ENCODE data around the gene KRT74.

KRT74 gene

DNA sequence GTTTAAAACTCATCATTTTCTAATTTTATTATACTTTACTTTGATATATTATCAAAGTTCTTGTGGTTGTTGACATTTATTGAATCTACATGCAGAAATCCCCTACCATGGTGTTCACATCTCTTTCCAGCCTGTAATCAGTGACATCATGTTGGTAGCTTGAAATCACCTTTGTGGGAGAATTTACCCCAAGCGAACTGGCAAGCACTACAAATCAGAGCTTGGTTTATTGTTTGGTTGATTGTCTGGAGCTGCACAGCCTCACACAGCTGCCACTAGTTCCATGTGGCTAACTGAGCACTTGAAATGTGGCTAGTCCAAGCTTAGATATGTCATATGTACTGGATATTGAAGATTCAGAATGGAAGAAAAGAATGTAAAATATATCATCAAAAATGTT is 38.1 kb downstream of the KRT74 start:
- Histone ChIP-seq H3K4me3 (ENCODE audit: low read depth, low read length) (no peak overlapping the region), H3K4me1 (ENCODE audit: control insufficient read depth, insufficient read depth, low read length) (no peaks in the 10 kb centered on the region), H3K27ac (ENCODE audit: low read depth, low read length) (no peak overlapping the region), H3K9ac (ENCODE audit: low read depth, low read length) (no peak overlapping the region), H3K27me3 (ENCODE audit: control insufficient read depth, insufficient read depth, low read length) (no peaks in the 10 kb centered on the region), H3K9me3 (ENCODE audit: control insufficient read depth, insufficient read depth, low read length) (no peaks in the 10 kb centered on the region), H3K36me3 (ENCODE audit: control insufficient read depth, insufficient read depth, low read length) (no peaks in the 10 kb centered on the region)

- no peaks in the 10 kb centered on the region for H3K4me1 ChIP-seq (ENCODE audit: control insufficient read depth, insufficient read depth, low read length)
- no peak overlapping the region for H3K9ac ChIP-seq (ENCODE audit: low read depth, low read length)
- no peaks in the 10 kb centered on the region for H3K36me3 ChIP-seq (ENCODE audit: control insufficient read depth, insufficient read depth, low read length)
- no peaks in the 10 kb centered on the region for H3K9me3 ChIP-seq (ENCODE audit: control insufficient read depth, insufficient read depth, low read length)
- H3K27ac ChIP-seq (ENCODE audit: low read depth, low read length), result no peak overlapping the region
- no peaks in the 10 kb centered on the region for H3K27me3 ChIP-seq (ENCODE audit: control insufficient read depth, insufficient read depth, low read length)
- no peak overlapping the region for H3K4me3 ChIP-seq (ENCODE audit: low read depth, low read length)
Observed at GRCh38 chr12:52534482-52534881, 39.2 kb downstream of the KRT74 start.

DNA sequence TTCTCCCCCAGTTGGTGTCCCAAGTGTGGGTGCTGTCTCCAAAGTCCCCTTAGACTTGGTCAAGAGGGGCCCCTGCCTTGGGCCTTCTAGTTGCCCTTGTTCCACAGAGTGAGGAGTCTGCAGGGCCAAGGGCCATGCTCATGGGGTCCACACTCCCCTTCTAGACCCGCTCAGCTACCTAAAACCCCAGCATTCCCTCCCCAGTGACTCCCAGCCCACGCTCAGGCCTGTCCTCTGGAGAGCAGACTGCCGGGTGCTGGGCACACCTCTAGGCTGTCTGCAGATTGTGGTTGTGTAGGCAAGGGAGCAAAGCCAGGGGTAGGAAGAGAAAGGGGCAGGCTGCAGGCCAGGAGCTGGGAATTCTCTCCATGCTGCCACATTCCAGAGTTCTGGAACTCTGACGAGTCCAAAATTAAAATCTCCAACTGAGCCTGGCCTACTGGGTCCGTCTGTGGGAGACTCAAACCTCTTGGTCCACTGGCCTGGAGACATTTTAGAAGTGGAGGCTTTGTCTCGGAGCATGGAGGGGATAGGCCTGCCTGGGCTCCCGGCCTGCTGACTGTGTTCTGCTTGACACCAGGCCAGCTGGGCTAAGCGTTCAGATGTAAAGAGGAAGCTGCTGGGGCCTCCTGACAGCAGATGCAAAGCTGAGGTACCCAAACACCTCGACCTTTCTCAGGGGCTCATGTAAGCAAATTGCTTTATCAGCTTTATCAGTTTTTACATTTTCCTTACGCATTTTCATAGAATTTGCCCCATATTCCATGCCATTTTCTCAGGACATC is 39.8 kb downstream of the KRT74 start:
- Histone ChIP-seq H3K4me3 (ENCODE audit: low read depth, low read length) (no peak overlapping the region), H3K4me1 (ENCODE audit: control insufficient read depth, insufficient read depth, low read length) (no peaks in the 10 kb centered on the region), H3K9ac (ENCODE audit: low read depth, low read length) (no peak overlapping the region), H3K27me3 (ENCODE audit: control insufficient read depth, insufficient read depth, low read length) (no peaks in the 10 kb centered on the region), H3K27ac (ENCODE audit: low read depth, low read length) (no peak overlapping the region), H3K36me3 (ENCODE audit: control insufficient read depth, insufficient read depth, low read length) (no peaks in the 10 kb centered on the region), H3K9me3 (ENCODE audit: control insufficient read depth, insufficient read depth, low read length) (no peaks in the 10 kb centered on the region)

- no peak overlapping the region for H3K9ac ChIP-seq (ENCODE audit: low read depth, low read length)
- no peak overlapping the region for H3K27ac ChIP-seq (ENCODE audit: low read depth, low read length)
- no peaks in the 10 kb centered on the region for H3K27me3 ChIP-seq (ENCODE audit: control insufficient read depth, insufficient read depth, low read length)
- no peaks in the 10 kb centered on the region for H3K4me1 ChIP-seq (ENCODE audit: control insufficient read depth, insufficient read depth, low read length)
- no peaks in the 10 kb centered on the region for H3K36me3 ChIP-seq (ENCODE audit: control insufficient read depth, insufficient read depth, low read length)
- no peak overlapping the region for H3K4me3 ChIP-seq (ENCODE audit: low read depth, low read length)
- H3K9me3 ChIP-seq (ENCODE audit: control insufficient read depth, insufficient read depth, low read length), result no peaks in the 10 kb centered on the region
Observed at GRCh38 chr12:52532636-52533035, 41.0 kb downstream of the KRT74 start.

- Histone ChIP-seq H3K4me1 (ENCODE audit: control insufficient read depth, insufficient read depth, low read length) (no peaks in the 10 kb centered on the region), H3K27ac (ENCODE audit: low read depth, low read length) (no peak overlapping the region), H3K9ac (ENCODE audit: low read depth, low read length) (no peak overlapping the region)
Observed at GRCh38 chr12:52531566-52532300, 41.9 kb downstream of the KRT74 start.

GRCh38 chr12:52530905-52531304 is 42.7 kb downstream of the KRT74 start:
- H3K9me3 ChIP-seq (ENCODE audit: control insufficient read depth, insufficient read depth, low read length), result no peaks in the 10 kb centered on the region
- H3K36me3 ChIP-seq (ENCODE audit: control insufficient read depth, insufficient read depth, low read length), result no peaks in the 10 kb centered on the region
- H3K9ac ChIP-seq (ENCODE audit: low read depth, low read length), result no peak overlapping the region
- no peak overlapping the region for H3K4me3 ChIP-seq (ENCODE audit: low read depth, low read length)
- no peaks in the 10 kb centered on the region for H3K4me1 ChIP-seq (ENCODE audit: control insufficient read depth, insufficient read depth, low read length)
- H3K27ac ChIP-seq (ENCODE audit: low read depth, low read length), result no peak overlapping the region
- no peaks in the 10 kb centered on the region for H3K27me3 ChIP-seq (ENCODE audit: control insufficient read depth, insufficient read depth, low read length)

More at GRCh38 chr12:52531566-52532300, 41.9 kb downstream of the KRT74 start:
- H3K9me3 ChIP-seq (ENCODE audit: control insufficient read depth, insufficient read depth, low read length), result no peaks in the 10 kb centered on the region
- no peak overlapping the region for H3K4me3 ChIP-seq (ENCODE audit: low read depth, low read length)
- no peaks in the 10 kb centered on the region for H3K36me3 ChIP-seq (ENCODE audit: control insufficient read depth, insufficient read depth, low read length)
- H3K27me3 ChIP-seq (ENCODE audit: control insufficient read depth, insufficient read depth, low read length), result no peaks in the 10 kb centered on the region

GRCh38 chr12:52530366-52530765 is 43.3 kb downstream of the KRT74 start:
- Histone ChIP-seq H3K27ac (ENCODE audit: low read depth, low read length) (no peak overlapping the region), H3K9me3 (ENCODE audit: control insufficient read depth, insufficient read depth, low read length) (no peaks in the 10 kb centered on the region), H3K4me3 (ENCODE audit: low read depth, low read length) (no peak overlapping the region), H3K4me1 (ENCODE audit: control insufficient read depth, insufficient read depth, low read length) (no peaks in the 10 kb centered on the region), H3K36me3 (ENCODE audit: control insufficient read depth, insufficient read depth, low read length) (no peaks in the 10 kb centered on the region), H3K27me3 (ENCODE audit: control insufficient read depth, insufficient read depth, low read length) (no peaks in the 10 kb centered on the region), H3K9ac (ENCODE audit: low read depth, low read length) (no peak overlapping the region)

DNA sequence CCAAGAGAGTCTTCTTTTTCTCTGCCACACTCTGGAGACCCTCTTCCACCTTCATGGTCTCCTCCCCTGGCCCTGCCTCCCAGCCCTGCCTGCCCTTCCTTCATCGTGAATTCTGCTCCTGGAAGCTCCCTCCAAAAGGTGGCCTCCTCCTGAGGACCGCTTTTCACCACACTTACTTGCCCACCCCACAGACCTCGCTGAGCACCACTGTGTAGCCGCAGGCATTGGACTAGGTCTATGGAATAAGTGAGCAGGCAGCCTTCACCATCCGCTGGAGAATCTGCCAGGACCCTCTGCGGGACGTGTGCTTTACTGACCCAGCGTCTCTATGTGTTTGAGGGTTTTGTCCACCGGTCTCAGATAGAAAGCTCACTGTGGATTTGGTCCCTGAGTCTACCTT is 43.8 kb downstream of the KRT74 start:
- H3K9ac ChIP-seq (ENCODE audit: low read depth, low read length), result no peak overlapping the region
- H3K27ac ChIP-seq (ENCODE audit: low read depth, low read length), result no peak overlapping the region
- H3K27me3 ChIP-seq (ENCODE audit: control insufficient read depth, insufficient read depth, low read length), result no peaks in the 10 kb centered on the region
- no peaks in the 10 kb centered on the region for H3K36me3 ChIP-seq (ENCODE audit: control insufficient read depth, insufficient read depth, low read length)
- H3K9me3 ChIP-seq (ENCODE audit: control insufficient read depth, insufficient read depth, low read length), result no peaks in the 10 kb centered on the region
- H3K4me1 ChIP-seq (ENCODE audit: control insufficient read depth, insufficient read depth, low read length), result no peaks in the 10 kb centered on the region
- no peak overlapping the region for H3K4me3 ChIP-seq (ENCODE audit: low read depth, low read length)

GRCh38 chr12:52529417-52529816 is 44.2 kb downstream of the KRT74 start:
- Histone ChIP-seq H3K4me3 (ENCODE audit: low read depth, low read length) (no peak overlapping the region), H3K9ac (ENCODE audit: low read depth, low read length) (no peak overlapping the region), H3K27me3 (ENCODE audit: control insufficient read depth, insufficient read depth, low read length) (no peaks in the 10 kb centered on the region), H3K36me3 (ENCODE audit: control insufficient read depth, insufficient read depth, low read length) (no peaks in the 10 kb centered on the region), H3K27ac (ENCODE audit: low read depth, low read length) (no peak overlapping the region), H3K4me1 (ENCODE audit: control insufficient read depth, insufficient read depth, low read length) (no peaks in the 10 kb centered on the region), H3K9me3 (ENCODE audit: control insufficient read depth, insufficient read depth, low read length) (no peaks in the 10 kb centered on the region)

DNA sequence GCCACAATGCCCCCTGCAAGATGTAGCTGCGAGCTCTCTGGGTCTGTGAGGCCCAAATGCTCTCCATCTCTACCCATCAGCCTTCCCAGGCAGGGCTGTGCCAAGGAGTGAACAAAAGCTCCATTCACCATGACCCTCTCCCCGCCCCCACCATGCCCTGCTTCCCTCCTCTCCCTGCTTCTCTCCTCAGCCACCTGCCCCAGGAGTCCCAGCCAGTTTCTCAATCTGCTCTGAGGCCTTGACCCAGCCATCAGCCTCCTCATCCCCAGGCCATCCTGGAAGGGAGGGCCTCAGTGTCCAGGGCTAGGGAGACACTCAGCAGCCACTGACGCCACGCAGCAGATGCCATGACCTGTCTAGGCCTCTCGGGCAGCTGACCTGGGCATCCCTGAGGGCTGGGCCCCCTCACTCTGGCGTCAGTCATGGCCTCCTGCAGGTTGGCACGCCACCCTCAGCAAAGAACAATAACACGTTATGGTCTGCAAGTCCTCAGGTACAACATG is 45.0 kb downstream of the KRT74 start:
- no peaks in the 10 kb centered on the region for H3K36me3 ChIP-seq (ENCODE audit: control insufficient read depth, insufficient read depth, low read length)
- H3K9ac ChIP-seq (ENCODE audit: low read depth, low read length), result no peak overlapping the region
- H3K27ac ChIP-seq (ENCODE audit: low read depth, low read length), result no peak overlapping the region
- no peaks in the 10 kb centered on the region for H3K4me1 ChIP-seq (ENCODE audit: control insufficient read depth, insufficient read depth, low read length)
- H3K9me3 ChIP-seq (ENCODE audit: control insufficient read depth, insufficient read depth, low read length), result no peaks in the 10 kb centered on the region
- no peaks in the 10 kb centered on the region for H3K27me3 ChIP-seq (ENCODE audit: control insufficient read depth, insufficient read depth, low read length)
- H3K4me3 ChIP-seq (ENCODE audit: low read depth, low read length), result no peak overlapping the region

DNA sequence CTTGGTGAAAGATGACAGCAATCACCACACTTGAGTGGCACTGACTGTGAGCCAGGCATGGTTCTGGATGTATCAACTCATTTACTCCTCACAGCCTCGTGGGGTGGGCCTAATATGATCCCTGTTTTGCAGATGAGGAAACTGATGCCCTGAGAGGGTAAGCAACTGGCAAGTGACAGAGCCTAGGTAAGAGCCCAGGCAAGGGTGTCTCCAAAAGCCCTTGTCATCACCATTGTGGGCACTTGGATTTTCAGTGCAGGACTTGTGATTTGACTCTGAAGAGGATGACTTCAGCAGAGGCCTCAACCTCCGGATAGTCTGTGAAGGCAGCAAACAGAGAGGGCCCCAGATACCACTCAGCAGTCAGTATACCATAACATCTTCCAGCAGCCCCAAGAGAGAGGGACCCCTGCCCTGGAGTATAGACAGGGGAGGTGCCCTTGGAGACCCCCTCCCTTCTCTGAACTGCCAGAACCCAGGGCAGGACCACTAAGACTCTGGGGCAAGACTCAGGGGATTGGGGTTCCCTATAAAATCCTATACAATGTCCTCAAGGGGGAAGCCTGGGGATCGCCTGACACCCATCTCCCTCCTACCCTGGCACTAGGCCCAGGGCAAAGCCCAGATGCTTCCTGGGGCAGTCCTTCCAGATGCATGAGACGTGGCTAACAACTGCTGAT is 46.4 kb downstream of the KRT74 start:
- H3K4me1 ChIP-seq (ENCODE audit: control insufficient read depth, insufficient read depth, low read length), result no peaks in the 10 kb centered on the region
- H3K9ac ChIP-seq (ENCODE audit: low read depth, low read length), result no peak overlapping the region
- H3K27ac ChIP-seq (ENCODE audit: low read depth, low read length), result no peak overlapping the region
- no peaks in the 10 kb centered on the region for H3K27me3 ChIP-seq (ENCODE audit: control insufficient read depth, insufficient read depth, low read length)
- no peak overlapping the region for H3K4me3 ChIP-seq (ENCODE audit: low read depth, low read length)
- H3K36me3 ChIP-seq (ENCODE audit: control insufficient read depth, insufficient read depth, low read length), result no peaks in the 10 kb centered on the region
- H3K9me3 ChIP-seq (ENCODE audit: control insufficient read depth, insufficient read depth, low read length), result no peaks in the 10 kb centered on the region
